Cardiac septum (tissue), 1 donor: ENCODE results near the gene CGB3. TPM values are rescaled to one million over a fixed set of nuclear protein-coding genes. Genes with fewer than 3 reads are reported as not detected.
"Not testable (repeated sequence)": the region's sequence is repeated elsewhere in the genome, so short reads cannot be mapped to it uniquely, and the experiment has no call there.

Source experiments
- DNase-seq: peaks from one replicate; pipeline ENCODE4 v3.0.0-alpha.2; 2020; ENCODE audit warnings: low spot score
- intact Hi-C: fragments of 100-400 bp; cut with DNase I; formaldehyde crosslinking; loops from one replicate; pipeline ENCODE4 v1.14.0; 2022
- total RNA-seq: library from RNA; stranded (reverse); fragmentation: NEBNext Ultra II Directional; extraction: Animal tissue kit (Norgen Biotek cat#: 25700); gene quantifications from one replicate; pipeline ENCODE4 v1.2.1, GENCODE V29; 2021
- donor health status: DM: no; HTN: no; CAD: no.

CGB3 gene
- total RNA-seq, 1 donor from 2014 or later = not detected

- DNase-seq, intact Hi-C loops: not testable (repeated sequence)
Observed at GRCh38 chr19:49049011-49049410, 24.9 kb upstream of the CGB3 start, which contains the start of gene CGB8. Gene CGB8, minus strand, starts transcription at chr19:49049111. Its CDS starts 372 bp downstream, at chr19:49048739.

GRCh38 chr19:49043548-49043947, 19.4 kb upstream of the CGB3 start, which contains the start of gene CGB5:
Gene CGB5, plus strand, starts transcription at chr19:49043848. Its CDS starts 362 bp downstream, at chr19:49044210.
- intact Hi-C loops, DNase-seq: not testable (repeated sequence)

GRCh38 chr19:49042666-49043065, 18.5 kb upstream of the CGB3 start:
- intact Hi-C loops, DNase-seq: not testable (repeated sequence)

- DNase-seq = no peak
- intact Hi-C loops = no loop called here
Observed at GRCh38 chr19:49042177-49042576, 18.0 kb upstream of the CGB3 start.

GRCh38 chr19:49039736-49040135, 15.6 kb upstream of the CGB3 start:
- DNase-seq, intact Hi-C loops: not testable (repeated sequence)

DNA sequence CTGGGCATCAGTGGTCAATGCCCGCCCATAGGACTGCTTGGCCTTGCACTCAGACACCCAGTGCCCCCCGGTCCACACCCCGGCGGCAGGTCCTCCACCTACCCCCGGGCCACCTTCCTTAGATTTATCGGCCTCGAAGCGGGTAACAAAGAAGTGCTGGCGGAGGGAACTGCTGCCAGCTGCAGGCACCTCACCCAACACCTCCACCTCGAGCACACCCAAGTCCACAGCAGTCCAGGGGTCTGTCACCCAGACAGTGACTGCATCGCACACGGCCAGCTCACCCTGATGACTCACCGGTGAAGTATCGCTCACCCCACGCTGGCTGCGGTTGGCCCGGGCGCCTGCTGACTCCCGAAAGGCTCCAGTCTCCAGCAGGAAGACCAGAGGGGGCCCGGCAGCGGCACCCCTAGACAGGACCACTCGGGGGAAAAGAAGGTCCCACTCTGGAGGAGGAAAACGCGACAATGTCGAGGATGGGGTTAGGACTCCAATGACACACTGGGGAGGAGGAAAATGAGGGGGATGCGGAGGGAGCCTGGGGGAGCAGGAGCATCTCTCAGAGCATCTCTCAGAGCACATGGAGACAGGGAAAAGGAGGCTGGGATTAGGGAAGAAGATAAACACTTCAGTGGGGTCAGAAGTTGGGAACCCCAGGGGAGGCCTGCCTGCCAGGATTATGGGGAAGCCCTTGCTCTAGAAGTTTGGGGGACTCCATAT, 14.6 kb upstream of the CGB3 start:
- intact Hi-C loops, DNase-seq: not testable (repeated sequence)

DNA sequence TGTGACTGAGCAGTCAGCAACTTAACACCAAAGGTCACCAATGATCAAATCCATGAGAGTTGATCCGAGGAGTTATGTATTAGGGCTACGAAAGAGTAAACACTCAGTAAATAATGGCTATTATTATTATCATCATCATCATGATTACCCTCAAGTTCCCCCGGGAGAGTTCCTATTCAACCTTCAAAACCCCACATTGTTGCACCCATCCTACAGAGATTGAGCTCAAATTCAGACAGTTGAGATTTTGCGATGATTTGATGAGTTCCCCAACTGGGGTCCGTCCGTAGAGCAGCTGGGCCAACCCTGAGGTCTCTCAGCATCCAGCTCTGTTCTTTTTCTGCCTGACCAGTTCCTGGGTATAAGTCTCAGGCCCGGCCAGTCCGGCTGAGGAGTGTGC, 14.0 kb upstream of the CGB3 start:
- intact Hi-C loops, DNase-seq: not testable (repeated sequence)

- intact Hi-C loops, DNase-seq: not testable (repeated sequence)
Observed at GRCh38 chr19:49036815-49037214, 12.7 kb upstream of the CGB3 start, which contains the start of gene CGB1. Gene CGB1, minus strand, starts transcription at chr19:49036895. Its CDS starts 184 bp downstream, at chr19:49036711.

DNA sequence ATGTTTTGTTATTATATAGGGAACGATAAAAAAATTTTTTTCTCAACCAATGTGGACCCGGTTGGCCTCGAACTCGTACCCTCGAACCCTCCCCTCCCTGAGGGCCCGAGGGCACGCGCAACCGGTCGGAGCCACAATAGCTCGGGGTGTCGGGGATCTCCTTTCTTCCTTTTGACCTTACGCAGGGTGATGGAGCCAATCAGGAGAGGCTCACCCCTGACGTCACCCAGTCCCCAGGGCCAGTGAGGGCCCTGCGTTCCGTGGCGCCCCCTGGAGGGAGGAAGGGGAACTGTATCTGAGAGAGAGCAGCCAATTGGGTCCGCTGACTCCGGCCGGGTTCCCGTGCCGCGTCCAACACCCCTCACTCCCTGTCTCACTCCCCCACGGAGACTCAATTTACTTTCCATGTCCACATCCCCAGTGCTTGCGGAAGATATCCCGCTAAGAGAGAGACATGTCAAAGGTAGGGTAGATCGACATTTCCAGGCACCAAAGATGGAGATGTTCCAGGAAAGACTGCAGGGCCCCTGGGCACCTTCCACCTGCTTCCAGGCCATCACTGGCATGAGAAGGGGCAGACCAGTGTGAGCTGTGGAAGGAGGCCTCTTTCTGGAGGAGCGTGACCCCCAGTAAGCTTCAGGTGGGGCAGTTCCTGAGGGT, 7.6 kb upstream of the CGB3 start, which contains the start of gene CGB2:
CGB2 (plus strand) TSS at position 249 of the 660 bp plus-strand sequence; CDS start at position 455, 206 bp downstream.
- DNase-seq, intact Hi-C loops: not testable (repeated sequence)

DNA sequence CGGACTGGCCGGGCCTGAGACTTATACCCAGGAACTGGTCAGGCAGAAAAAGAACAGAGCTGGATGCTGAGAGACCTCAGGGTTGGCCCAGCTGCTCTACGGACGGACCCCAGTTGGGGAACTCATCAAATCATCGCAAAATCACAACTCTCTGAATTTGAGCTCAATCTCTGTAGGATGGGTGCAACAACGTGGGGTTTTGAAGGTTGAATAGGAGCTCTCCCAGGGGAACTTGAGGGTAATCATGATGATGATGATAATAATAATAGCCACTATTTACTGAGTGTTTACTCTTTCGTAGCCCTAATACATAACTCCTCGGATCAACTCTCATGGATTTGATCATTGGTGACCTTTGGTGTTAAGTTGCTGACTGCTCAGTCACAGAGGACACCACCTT, 6.2 kb upstream of the CGB3 start:
- intact Hi-C loops, DNase-seq: not testable (repeated sequence)

DNA sequence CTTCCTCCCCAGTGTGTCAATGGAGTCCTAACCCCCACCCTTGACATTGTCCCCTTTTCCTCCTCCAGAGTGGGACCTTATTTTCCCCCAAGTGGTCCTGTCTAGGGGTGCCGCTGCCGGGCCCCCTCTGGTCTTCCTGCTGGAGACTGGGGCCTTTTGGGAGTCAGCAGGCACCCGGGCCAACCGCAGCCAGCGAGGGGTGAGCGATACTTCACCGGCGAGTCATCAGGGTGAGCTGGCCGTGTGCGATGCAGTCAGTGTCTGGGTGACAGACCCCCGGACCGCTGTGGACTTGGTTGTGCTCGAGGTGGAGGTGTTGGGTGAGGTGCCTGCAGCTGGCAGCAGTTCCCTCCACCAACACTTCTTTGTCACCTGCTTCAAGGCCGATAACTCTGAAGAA, 5.6 kb upstream of the CGB3 start:
- DNase-seq, intact Hi-C loops: not testable (repeated sequence)

DNA sequence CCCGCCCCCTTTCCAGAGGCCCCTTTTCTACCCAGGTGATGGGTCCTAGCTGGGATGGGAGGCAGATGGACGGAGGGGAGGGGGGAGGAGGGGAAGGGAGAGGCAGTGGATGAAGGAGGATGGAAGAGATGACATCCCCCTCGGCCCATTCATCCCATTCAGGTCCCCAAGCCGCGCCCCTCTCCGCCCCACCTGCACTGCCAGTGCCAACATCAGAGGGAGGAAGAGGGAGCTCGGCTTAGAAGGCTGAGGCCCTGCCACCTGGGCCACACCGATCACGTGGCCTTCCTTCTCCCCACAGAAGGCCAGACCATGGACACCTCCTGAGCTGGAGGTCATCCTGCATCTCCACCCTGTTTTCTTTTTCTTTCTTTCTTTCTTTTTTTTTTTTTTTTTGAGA, 4.6 kb upstream of the CGB3 start:
- DNase-seq, intact Hi-C loops: not testable (repeated sequence)

- DNase-seq, intact Hi-C loops: not testable (repeated sequence)
Observed at GRCh38 chr19:49025599-49025998, 1.5 kb upstream of the CGB3 start.

DNA sequence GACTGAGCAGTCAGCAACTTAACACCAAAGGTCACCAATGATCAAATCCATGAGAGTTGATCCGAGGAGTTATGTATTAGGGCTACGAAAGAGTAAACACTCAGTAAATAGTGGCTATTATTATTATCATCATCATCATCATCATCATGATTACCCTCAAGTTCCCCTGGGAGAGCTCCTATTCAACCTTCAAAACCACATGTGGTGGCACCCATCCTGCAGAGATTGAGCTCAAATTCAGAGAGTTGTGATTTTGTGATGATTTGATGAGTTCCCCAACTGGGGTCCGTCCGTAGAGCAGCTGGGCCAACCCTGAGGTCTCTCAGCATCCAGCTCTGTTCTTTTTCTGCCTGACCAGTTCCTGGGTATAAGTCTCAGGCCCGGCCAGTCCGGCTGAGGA, 955 bp upstream of the CGB3 start:
- DNase-seq, intact Hi-C loops: not testable (repeated sequence)

DNA sequence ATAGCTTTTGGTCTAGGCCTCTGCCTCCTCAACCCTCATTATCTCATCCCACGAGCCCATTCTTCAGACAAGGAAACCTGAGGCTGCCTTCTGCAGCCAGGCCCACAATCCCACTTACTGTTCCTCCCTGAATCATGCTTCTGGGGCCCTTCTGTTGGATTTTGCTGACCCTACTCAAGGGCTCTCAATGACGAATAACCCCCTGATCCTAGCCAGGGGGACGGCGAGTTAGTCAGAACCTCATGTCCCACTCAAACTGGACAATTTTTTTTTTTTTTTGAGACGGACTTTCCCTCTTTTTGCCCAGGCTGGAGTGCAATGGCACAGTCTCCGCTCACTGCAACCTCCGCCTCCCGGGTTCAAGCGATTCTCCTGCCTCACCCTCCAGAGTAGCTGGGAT, 2.0 kb downstream of the CGB3 start:
- no peak for DNase-seq
- intact Hi-C loops = no loop called here

DNA sequence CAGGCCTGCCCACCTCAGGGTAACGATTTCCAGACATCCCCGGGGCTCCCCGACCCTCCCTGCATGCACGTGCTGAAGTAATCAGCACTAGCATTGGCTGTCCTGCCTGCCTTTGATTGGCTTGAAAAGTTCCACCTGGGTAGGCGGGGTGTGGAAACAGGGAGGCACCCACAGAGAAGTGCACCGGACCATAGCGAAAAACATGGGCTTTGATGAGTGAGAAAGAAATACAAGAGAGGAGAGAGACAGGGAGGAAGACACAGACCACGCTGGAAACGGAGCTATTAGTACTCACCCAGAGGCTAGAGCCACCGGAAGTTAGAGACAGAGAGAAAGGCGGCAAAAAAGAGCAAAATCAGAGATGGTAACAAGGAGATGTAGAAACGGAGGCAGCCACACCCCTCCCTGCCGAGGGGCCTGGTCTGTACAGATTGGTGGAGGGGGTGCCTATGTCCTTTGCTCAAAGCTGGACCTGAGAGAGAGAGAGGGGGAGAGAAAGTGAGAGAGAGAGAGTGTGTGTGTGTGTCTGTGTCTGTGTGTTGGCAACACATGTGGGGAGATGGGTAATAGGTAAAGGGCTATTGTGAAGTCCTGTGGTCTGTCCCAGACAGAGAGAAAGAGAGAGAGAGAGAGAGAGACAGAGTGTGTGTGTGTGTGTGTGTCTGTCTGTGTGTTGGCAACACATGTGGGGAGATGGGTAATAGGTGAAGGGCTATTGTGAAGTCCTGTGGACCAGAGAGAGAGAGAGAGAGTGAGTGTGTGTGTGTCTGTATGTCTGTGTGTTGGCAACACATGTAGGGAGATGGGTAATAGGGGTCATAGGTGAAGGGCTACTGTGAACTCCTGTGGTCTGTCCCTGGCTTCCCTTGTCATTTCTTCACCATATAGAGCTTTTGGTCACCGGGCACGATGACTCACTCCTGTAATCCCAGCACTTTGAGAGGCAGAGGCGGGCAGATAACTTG, 2.9 kb downstream of the CGB3 start:
- DNase-seq = no peak
- intact Hi-C loops = no loop called here

DNA sequence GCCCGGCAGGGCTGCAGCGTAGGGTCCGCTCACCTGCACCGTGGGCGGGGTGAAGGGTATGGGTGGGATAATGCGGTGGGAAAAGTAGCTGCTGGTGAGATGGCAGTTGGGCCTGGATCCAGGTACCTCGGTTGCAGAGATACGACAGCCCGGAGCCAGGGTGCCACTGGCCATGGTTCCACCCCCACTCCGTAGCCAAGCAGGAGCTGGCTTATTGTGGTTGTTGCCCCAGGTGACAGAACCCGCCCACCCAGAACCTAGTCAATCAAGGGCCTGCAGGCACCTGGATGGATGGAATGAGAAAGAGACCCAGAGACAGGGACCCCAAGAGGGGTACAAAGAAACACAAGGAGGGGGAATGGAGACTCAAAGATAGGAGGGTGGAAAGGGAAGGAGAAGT, 3.8 kb downstream of the CGB3 start:
- intact Hi-C loops = no loop called here

DNA sequence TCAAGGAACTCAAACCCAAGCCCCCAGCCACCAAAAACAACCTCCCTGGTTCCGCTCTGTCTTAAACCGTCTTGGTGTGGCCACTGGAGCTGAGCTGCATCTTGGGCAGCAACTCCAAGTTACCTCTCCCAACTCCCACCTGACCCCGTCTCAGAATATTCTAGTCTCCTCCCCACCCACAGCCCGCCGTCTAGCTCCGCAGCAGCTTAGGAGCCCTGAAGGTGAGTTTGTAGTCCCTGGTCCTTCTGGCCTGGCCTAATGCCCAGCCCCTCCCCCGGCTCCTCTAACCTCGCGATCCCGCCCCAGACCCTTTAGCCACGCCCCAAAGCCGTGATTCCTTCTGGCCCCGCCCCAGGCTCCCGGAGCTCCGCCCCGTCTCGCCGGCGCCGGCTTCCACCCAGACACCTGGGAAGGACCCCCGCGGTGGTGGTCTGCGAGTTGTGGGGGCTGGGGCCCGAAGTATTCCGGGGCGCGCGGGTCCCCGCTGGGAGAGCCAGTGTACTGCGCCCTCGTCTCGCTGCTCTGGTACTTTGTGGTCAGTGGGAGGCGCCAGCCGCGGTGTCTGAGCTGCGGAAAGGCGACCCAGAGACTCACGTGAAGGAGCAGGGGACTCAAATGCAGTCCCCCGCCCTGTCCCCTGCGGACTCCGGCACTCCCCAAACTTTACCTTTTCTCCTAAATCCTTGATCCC, 4.7 kb downstream of the CGB3 start:
- peak; percentile 78 for DNase-seq
- intact Hi-C loops = no loop called here

More for the DNA sequence above, 3.8 kb downstream of the CGB3 start:
- DNase-seq = no peak
